ENCODE measurements around the gene MAP3K2. TPM values are rescaled to one million over a fixed set of nuclear protein-coding genes. Genes with fewer than 3 reads are reported as not detected.

The MAP3K2 gene
- total and polyA plus RNA-seq, 2 of the 4 experiments (the other 2 are of a cell fraction) = 6.2 to 30.8 TPM

- Histone ChIP-seq H3K4me3 (ENCODE audit: insufficient read depth, low read depth, low read length) (no peak overlapping the region), H2AK9ac (replicated peaks; ENCODE audit: low read depth, low read length, poor library complexity) (no peak overlapping the region), H3K79me1 (ENCODE audit: low read depth in 1 of 2, low read length in 2 of 2) (no peaks in the 10 kb centered on the region), H3K9me3 (ENCODE audit: control insufficient read depth, insufficient read depth, low read length) (no peaks in the 10 kb centered on the region), H2BK120ac (ENCODE audit: low read depth, low read length) (no peak overlapping the region), H2BK15ac (ENCODE audit: low read depth, low read length) (no peak overlapping the region), H3K9me1 (ENCODE audit: insufficient read depth, low read length) (no peaks in the 10 kb centered on the region), H3K14ac (replicated peaks; ENCODE audit: low read depth, low read length) (no peak overlapping the region), H4K91ac (ENCODE audit: insufficient read depth, low read depth, low read length) (no peak overlapping the region), H3K56ac (ENCODE audit: extremely low read depth, insufficient read depth, low read length) (no peak overlapping the region), H4K5ac (ENCODE audit: low read depth, low read length) (no peak overlapping the region), H3K27ac (ENCODE audit: insufficient read depth, low read length) (no peak overlapping the region), H2AFZ (replicated peaks; ENCODE audit: low read length, poor library complexity) (no peak overlapping the region), H4K8ac (ENCODE audit: low read depth in 2 of 2, low read length in 2 of 2) (no peak overlapping the region), H3K36me3 (ENCODE audit: control insufficient read depth, insufficient read depth, low read length) (no peaks in the 10 kb centered on the region), H3K9ac (ENCODE audit: low read depth, low read length) (no peak overlapping the region), H3K4me2 (ENCODE audit: low read depth, low read length) (no peak overlapping the region), H3K4ac (ENCODE audit: low read depth, low read length) (no peak overlapping the region), H2BK5ac (ENCODE audit: low read depth, low read length, poor library complexity, severe bottlenecking) (no peak overlapping the region), H3K4me1 (ENCODE audit: control insufficient read depth, insufficient read depth, low read length) (no peaks in the 10 kb centered on the region), H3K23ac (ENCODE audit: low read depth, low read length) (no peak overlapping the region), H3K27me3 (ENCODE audit: control insufficient read depth, insufficient read depth, low read length) (no peaks in the 10 kb centered on the region), H3K18ac (ENCODE audit: low read depth, low read length) (no peak overlapping the region), H2AK5ac (ENCODE audit: low read depth, low read length) (no peak overlapping the region), H4K20me1 (ENCODE audit: insufficient read depth, low read length) (no peaks in the 10 kb centered on the region), H2BK20ac (ENCODE audit: low read depth, low read length) (no peak overlapping the region)
- 83% methylated on average over 2 of the region's 4 CpGs; no CpG with 5 or more reads in 1 of the 2 experiments for WGBS, 2 experiments (ENCODE audit: extremely low coverage in 2 of 2, insufficient read length in 1 of 2)
- in situ Hi-C loops (cut with MboI; ENCODE audit: low sequenced_read_pairs) (no loop called here), intact Hi-C loops (cut with micrococcal nuclease) (no loop called here), dilution Hi-C loops (cut with HindIII; ENCODE audit: low sequenced_read_pairs, unreplicated experiment) (no loop called here)
- ChIA-PET CTCF (no interaction called here), POLR2A (ENCODE audit: unreplicated experiment) (no interaction called here)
- BruUV-seq (replicated peaks) = no TSS peak
- ATAC-seq (ENCODE audit: low read depth) = no peak
- no peak for DNase-seq
- TF ChIP-seq USF2 (IDR thresholded peaks at IDR 0.05; ENCODE audit: low read depth, low read length) = no peak
- TF ChIP-seq MAZ (IDR thresholded peaks at IDR 0.05; ENCODE audit: borderline replicate concordance, low read depth, low read length) = no peak
- TF ChIP-seq CEBPB (IDR thresholded peaks at IDR 0.05; ENCODE audit: low read depth, low read length) = no peak
- no peak for TF ChIP-seq BHLHE40 (IDR thresholded peaks at IDR 0.05; ENCODE audit: low read depth, low read length)
- TF ChIP-seq ELK1 (IDR thresholded peaks at IDR 0.05; ENCODE audit: borderline replicate concordance, low read depth, low read length) = no peak
Measured at GRCh38 chr2:127429291-127429690, 41.5 kb upstream of the MAP3K2 start.
